HG03558 (cell line): ENCODE measurements around the gene DMXL2.
"Not testable (repeated sequence)": the region's sequence is repeated elsewhere in the genome, so short reads cannot be mapped to it uniquely, and the experiment has no call there.

Source experiments
- ATAC-seq: cut with Tn5 transposase; IDR thresholded peaks from one replicate; pipeline ENCODE4 v1.9.1; 2021; ENCODE audit warnings: moderate number of reproducible peaks; ENCODE audit not compliant: unreplicated experiment; ENCODE audit errors: extremely low read depth

The DMXL2 gene

DNA sequence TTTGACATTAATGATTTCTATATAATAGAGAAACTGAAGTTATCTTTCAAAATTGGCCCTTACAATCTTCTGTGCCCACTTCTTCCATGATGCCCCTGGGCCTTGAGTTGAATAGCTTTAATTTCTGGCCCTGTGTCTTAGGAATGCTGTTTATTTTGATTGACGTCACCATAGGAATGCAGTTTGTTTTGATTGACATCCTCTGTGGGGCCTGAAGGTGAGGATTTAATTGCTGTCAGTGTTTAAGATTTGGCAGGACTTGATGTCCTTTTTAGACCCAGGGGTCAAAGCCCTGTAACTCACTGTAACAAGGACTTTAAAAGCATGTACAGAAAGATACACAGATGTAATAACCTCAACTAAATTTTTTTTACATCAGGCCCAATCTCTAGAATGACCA, 197.8 kb downstream of the DMXL2 start:
- ATAC-seq: no peak

- ATAC-seq: not testable (repeated sequence)
Measured at GRCh38 chr15:51423040-51423439, 199.5 kb downstream of the DMXL2 start.

DNA sequence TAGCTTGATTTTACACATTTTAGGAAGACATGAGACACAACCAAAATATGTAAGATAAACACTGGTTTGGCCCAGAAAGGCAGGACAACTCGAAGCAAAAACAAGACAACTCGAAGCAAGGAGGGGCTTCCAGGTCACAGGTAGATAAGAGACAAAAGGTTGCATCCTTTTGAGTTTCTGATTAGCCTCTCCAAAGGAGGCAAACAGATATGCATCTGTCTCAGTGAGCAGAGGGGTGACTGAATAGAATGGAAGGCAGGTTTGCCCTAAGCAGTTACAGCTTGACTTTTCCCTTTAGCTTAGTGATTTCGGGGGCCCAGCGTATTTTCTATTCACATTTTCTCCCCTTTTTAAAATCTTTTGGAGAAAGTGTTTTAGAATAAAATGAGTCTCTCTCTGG, 206.4 kb downstream of the DMXL2 start:
- ATAC-seq: no peak

DNA sequence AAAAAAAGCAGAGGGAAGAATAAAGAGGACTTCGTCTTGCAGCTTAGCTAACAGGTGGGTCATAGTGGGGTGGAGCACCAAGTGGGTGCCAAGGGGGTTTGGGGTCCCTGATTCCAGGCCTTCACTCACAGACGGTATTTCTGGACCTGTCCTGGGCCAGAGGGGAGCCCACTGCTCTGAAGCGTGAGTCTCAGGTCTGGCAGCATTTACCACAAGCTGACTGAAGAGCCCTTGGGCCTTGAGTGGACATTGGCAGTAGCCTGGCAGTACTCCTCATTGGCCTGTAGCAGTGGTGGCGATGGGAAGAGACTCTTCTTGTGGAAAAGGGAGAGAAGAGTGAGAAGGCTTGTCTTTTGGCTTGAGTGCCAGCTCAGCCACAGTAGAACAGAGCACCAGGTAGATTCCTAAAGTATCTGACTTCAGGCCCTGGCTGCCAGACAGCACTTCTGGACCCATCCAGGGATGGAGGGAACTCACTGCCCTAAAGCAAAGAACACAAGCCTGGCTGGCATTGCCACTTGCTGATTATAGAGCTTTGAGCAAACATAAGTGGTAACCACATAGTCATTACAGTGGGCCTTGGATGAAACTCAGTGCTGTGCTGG, 208.2 kb downstream of the DMXL2 start:
- no peak for ATAC-seq

- no peak for ATAC-seq
Measured at GRCh38 chr15:51405693-51406523, 216.7 kb downstream of the DMXL2 start.

DNA sequence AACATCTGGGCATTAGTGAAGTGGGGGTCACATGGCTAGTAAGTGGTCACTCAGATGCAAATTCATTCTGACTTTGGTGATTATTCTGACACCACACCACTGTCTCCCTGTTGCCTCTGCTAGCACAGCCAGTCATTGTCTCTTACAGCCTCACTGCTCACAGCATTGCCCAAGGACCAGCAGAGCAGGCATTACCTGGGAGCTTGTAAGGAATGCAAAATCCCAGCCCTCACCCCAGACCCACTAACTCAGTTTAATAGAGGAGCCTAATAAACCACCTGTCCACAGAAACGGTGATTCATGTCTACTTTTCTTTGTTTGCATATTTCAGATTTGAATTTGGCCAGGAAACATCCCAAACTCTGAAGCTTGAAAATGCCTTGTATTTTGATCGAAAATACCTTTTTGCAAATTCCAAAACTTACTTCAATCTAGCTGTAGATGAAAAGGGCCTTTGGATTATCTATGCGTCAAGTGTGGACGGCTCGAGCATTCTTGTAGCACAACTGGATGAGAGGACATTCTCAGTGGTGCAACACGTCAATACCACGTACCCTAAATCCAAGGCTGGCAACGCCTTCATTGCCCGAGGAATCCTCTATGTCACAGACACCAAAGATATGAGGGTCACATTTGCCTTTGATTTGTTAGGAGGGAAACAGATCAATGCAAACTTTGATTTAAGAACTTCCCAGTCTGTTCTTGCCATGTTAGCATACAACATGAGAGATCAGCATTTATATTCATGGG, 218.4 kb downstream of the DMXL2 start:
- ATAC-seq: no peak

- no peak for ATAC-seq
Measured at GRCh38 chr15:51403072-51403878, 219.3 kb downstream of the DMXL2 start.

DNA sequence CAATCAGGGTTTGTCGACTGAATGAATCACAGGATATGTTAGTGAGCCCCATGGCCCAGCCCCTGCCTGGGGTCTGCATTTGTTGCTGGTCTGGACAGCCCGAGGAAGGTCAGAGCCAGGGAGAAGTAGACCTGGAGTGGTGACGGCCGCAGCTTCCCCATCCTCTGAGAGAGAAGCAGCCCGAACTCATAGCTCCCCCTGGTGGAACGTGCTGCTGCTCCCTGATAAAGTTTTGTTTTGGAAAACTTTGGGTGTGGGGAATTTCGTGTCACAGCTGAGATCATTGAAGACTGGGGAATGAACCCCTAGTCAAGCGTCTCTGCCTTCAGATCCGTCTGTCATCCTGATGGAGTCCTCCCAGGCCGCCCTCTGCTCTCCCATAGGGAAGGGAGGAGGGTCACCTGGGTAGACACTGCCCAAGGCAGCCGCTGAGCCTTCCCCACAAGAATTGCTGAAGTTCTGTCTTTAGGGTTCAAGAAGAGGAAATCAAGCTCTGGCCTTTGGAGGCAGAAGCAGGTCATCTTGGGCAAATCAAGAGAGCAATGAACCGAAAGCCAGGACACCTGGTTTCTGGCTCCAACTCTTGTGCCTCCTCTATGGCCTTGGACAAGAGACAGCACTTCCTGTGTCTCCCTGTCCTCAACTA, 220.6 kb downstream of the DMXL2 start:
- no peak for ATAC-seq

DNA sequence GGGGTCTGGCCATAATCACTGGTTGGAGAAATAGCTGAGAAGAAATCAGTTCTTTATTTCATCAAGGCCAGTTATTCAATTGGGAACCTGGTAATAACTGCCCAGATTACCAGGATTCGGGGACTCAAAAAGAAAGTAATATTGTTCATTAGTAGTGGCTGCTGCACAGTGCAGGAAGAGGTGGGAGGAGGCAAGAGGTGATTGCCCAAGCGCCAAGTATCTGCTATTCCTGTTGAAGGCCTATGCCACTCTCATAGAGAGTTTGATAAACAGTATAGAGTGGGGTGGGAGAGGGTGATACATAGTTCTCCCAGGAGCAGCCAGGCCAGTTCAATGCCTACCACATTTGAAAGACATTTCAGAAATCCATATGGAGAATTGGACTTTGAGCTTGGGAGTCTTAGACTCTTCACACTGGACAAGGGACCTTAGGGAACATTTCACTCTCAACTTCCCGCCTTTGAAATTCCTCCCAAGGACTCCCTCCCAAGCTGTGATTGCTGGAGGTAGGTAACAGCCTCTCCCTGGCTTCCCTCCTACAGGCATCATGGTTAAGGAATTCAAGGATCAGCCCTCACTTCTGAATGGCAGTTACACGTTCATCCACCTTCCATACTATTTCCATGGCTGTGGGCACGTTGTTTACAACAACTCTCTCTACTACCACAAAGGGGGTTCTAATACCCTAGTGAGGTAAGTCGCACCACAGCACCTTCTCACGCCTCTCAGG, 221.4 kb downstream of the DMXL2 start:
- ATAC-seq: no peak

DNA sequence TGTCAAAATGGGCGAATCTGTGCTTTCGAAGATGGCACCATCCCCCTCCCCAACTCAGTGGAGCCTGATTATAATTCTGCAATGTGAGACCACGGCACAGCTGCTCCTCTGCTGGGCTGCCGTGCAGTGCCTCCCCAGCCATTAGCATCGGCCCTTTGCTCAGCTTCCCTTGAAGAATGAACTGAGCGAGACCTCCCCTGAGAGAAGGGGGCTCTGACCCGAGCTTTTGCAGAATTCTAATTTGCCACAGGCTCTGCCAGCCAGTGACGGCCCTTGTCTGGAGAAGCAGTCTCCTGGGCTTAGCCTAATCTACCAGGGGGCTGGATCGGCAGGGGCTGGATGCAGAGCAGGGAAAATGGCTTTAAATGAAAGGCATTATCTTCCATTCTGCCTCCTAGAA, 223.9 kb downstream of the DMXL2 start:
- ATAC-seq: no peak
